GM12892 (cell line): ENCODE results near the gene VPS13D.

Experiments used
- DNase-seq: peaks from one replicate; pipeline ENCODE4 v3.0.0; 2011; ENCODE audit not compliant: insufficient read length
- FAIRE-seq: peaks from 2 replicates; lab custom pipeline; 2011; peaks lifted over from hg19 to GRCh38; lab: Jason Lieb, UNC
- POLR2A ChIP-seq: IDR thresholded peaks from 2 replicates; pipeline ENCODE4 v1.6.1; 2011; ENCODE audit warnings: low read depth, low read length, control low read depth
- POLR2AphosphoS5 ChIP-seq: IDR thresholded peaks from 2 replicates; pipeline ENCODE4 v1.6.1; 2011; ENCODE audit warnings: low read depth, low read length, control low read depth
- TAF1 ChIP-seq: IDR thresholded peaks from 2 replicates; pipeline ENCODE4 v1.6.1; 2011; ENCODE audit warnings: low read depth, mild to moderate bottlenecking, control low read depth, low read length, borderline replicate concordance

VPS13D gene

DNA sequence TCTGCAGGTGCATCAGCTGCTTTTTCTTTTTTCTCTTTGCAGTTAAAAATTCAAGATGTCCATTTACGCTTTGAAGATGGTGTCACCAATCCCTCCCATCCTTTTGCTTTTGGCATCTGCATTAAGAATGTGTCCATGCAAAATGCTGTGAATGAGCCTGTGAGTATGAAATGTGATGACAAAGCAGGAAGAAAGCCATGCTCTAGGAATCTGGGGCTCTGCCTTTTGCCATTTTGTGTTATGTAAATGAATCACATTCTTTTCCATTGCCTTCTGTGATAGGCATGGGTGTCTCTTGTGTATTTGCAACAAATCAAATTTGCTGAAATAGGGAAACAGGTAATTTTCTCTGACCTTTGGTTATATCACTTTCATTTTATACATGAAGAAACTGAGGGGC lies 19.4 kb downstream of the VPS13D start:
- TF ChIP-seq POLR2AphosphoS5, result no peak
- no peak for TF ChIP-seq POLR2A
- TF ChIP-seq TAF1, result no peak
- FAIRE-seq (no peak), DNase-seq (no peak)

DNA sequence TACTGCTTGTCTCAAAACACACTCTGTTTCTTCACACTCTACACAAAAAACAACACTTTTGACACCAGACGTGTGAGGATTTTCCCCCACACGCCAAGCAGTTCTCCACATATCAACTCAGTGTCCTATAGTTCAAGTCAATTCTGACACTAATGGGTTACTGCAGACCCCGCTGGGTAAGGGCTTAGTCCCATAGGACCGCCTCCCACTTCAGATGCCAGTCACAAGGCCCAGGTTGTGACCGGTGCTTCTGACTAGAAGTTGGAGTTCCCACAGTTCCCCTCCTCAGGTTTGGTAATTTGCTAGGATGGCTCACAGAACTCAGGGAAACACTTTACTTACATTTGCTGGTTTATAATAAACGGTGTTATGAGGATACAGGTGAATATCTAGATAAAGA lies 19.9 kb downstream of the VPS13D start:
- DNase-seq (no peak), FAIRE-seq (no peak)

DNA sequence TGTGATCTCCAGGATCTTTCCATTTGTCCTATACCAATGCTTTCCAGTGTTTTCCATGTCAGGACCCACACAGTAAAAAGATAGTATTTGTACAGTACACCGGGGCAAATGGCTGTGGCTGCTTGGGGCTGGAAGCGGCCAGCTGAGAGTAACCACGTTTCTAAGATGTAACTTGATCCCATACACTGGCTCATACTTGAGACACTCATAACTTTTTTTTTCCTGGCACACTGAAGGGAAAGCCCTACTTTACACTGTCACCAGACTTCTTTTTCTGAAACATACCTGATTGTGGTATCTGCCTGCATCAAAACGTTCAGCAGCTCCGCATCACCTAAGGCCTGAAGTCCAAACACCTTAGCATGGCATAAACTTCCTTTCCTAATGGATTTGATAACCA lies 21.6 kb downstream of the VPS13D start:
- TF ChIP-seq POLR2A (no peak), POLR2AphosphoS5 (no peak), TAF1 (no peak)
- DNase-seq, result no peak
- FAIRE-seq, result no peak

More for the DNA sequence above, 19.9 kb downstream of the VPS13D start:
- TF ChIP-seq TAF1 (no peak), POLR2AphosphoS5 (no peak), POLR2A (no peak)

DNA sequence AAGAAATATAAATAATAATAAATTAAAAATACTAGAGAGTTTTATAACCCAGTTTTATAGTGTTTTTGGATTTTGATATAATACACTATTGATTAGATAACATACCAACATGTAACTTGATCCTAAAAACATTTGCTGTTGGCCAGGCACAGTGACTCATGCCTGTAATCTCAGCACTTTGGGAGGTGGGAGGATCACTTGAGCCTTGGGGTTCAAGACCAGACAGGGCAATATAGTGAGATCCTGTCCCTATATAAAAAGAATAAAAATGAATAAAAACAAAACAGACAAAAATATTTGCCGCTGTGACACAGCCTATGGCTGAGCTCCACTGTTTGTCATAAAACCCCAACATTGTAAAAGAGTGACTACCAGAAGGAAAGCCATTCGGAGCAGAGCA lies 26.1 kb downstream of the VPS13D start:
- DNase-seq (no peak), FAIRE-seq (no peak)
- TF ChIP-seq POLR2AphosphoS5, result no peak
- no peak for TF ChIP-seq TAF1
- TF ChIP-seq POLR2A, result no peak

DNA sequence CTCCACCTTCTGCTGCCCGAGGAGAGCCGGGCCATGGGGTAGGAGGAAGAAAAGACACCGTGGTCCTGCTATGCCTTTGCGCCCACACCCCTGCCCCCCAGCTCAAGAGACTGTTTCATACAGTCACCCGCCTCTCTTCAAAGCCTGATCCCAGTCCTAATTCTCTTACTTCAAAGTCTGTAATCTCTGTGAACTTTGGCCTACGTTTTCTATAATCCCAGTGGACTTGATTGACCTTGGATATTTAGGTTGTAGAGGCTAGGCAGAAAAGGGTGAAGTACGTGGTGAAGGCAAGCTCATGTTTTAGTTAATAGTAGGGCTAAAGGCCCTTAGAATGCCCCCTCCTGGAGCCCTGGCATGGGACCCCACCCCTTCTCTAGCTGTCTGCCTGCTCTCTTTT lies 28.4 kb downstream of the VPS13D start:
- FAIRE-seq, result no peak
- DNase-seq, result no peak
- TF ChIP-seq POLR2AphosphoS5, result no peak
- TF ChIP-seq POLR2A, result no peak
- TF ChIP-seq TAF1, result no peak

DNA sequence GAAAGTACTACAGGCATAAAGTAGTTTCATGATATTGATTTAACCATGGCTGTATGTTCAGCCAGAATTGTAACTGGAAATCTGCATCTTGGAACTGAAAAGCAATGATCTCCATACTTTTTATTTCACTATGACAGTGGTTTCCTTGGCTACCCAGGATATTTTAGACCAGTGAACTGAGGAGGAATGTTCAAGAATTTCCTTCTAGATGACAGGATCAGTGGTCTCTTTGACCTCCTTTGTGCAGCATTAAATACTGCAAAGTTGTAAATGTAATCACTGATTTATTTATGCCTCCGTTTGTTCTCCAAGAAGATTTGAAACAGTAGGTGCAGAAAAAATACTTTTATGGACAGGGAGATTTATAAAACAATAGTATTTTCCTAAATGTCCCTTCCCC lies 39.5 kb downstream of the VPS13D start:
- TF ChIP-seq POLR2AphosphoS5 (no peak), POLR2A (no peak), TAF1 (no peak)
- no peak for FAIRE-seq
- DNase-seq, result no peak

DNA sequence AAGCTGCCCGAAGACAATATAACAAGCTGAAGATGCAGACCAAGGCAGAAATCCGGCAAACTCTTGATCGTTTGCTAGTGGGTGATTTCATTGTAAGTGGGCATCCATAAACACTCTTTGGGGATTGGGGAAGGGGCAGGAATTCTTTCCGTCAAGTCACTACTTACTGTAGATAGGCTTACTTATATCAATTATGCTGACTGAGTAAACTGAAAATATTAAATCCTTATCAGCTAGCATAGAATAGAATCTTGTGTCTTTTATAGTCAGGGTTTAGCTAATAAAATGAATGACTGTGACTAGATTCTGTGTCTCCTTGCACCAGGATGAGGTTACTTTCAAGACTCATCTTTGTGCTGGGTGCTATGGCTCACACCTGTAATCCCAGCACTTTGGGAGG lies 41.2 kb downstream of the VPS13D start:
- no peak for TF ChIP-seq TAF1
- TF ChIP-seq POLR2AphosphoS5, result no peak
- no peak for TF ChIP-seq POLR2A

DNA sequence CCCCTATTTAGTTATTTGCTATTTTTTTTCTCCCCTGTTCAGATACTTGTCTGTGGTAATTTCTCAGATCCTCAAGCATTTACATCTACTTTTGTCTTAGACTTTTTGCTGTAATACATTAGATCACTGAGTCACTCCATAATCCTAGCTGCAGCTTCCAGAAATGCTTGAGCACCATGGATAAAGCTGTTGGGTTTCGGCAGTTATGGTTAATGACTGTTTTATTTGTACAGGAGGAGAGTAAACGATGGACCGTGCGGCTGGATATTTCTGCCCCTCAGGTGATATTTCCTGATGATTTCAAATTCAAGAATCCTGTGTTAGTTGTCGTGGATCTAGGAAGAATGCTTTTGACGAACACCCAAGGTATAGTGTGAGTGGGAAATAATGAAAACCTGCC lies 42.9 kb downstream of the VPS13D start:
- no peak for DNase-seq
- no peak for TF ChIP-seq POLR2AphosphoS5
- TF ChIP-seq POLR2A, result no peak
- TF ChIP-seq TAF1, result no peak
- FAIRE-seq, result no peak

More for the DNA sequence above, 41.2 kb downstream of the VPS13D start:
- DNase-seq (no peak), FAIRE-seq (no peak)

DNA sequence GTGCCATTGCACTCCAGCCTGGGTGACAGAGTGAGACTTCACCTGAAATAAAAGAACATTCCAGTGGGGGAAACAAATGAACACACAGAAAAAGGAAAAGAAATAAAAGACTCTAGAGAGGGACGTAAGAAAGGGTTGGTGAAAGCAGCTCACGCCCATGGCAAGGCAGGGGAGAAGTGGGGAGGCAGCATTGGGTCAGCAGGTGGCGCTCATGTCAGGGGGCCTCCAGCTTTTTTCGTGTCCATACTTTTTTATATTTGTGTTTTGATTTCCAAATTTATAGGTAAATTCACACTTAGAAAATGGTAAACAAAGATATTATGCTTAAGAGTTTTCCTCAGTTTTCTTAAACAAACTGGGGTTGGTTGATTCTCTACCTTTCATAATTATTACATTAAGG lies 45.5 kb downstream of the VPS13D start:
- TF ChIP-seq POLR2AphosphoS5 (no peak), POLR2A (no peak), TAF1 (no peak)
- DNase-seq (no peak), FAIRE-seq (no peak)

DNA sequence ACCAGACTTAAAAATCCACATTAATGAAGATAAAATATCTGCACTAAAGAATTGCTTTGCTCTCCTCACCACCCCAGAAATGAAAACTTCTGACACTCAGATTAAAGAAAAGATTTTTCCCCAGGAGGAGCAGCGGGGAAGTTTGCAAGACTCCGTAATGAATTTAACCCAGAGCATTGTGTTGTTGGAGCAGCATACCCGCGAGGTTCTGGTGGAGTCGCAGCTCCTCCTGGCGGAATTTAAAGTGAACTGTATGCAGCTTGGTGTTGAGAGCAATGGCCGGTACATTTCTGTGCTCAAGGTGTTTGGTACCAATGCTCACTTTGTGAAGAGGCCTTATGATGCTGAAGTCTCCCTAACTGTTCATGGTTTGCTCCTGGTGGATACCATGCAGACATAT lies 46.4 kb downstream of the VPS13D start:
- FAIRE-seq, result no peak
- TF ChIP-seq POLR2A, result no peak
- no peak for TF ChIP-seq POLR2AphosphoS5
- TF ChIP-seq TAF1, result no peak
- no peak for DNase-seq

DNA sequence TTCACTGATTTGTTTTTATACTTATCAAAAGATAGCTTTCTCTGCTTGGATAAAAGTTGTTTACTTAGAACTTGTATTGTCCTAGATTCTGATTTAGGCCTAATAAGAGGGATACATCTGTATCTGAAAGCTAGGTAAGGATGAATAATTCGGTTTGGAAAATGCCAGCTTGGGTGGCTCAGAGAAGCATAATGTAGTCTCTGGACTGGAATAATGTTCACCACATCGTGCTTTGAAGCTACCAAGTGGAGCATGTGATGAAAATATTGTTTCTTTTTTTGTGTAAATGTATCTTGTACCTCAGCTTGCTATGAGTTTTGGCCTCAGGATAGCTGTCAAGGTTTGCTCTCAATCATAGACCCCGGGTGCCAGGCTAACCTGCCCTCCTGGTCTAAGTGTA lies 49.2 kb downstream of the VPS13D start:
- no peak for TF ChIP-seq TAF1
- TF ChIP-seq POLR2A, result no peak
- no peak for TF ChIP-seq POLR2AphosphoS5
- no peak for DNase-seq
- no peak for FAIRE-seq

DNA sequence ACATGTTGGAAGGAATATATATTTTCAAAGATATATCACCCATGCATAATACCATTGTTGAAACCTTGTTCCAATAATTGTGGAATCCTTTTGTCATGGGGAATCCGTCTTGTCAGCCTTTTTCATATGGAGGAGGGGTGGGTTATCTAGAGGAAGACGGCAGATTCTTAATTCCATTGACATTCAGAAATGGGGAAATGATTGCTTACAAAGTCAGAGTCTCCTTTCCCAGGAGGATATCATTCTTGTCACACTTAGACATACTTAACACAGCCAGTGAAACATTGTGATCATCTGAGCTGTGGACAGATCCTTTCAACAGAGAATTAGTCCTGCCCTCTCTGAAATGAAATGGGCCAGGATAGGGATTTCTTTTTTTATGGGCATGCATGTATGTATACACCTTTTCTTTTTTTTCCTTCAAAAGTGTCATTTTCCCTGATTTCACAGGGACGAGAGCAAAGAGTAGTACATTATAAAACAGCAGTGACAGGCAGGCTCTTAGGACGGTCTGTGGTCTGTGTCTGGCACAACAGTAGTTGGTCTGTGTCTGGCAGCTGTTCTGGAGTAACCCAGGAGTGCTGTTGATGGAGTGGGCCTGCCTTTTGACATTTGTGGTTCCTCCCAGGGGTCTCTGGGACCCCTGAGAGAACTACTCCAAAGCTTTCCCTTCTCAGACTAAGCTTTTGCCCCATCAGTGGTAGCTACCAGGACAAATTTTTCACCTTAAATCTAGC lies 50.1 kb downstream of the VPS13D start:
- DNase-seq (no peak), FAIRE-seq (no peak)
- TF ChIP-seq POLR2A (no peak), POLR2AphosphoS5 (no peak), TAF1 (no peak)
